Memory B cell (primary cell): ENCODE results near the gene NCOR2.
A peak's percentile ranks its signal among the peaks of the same experiment; 100 is the strongest.

Experiments used
- ATAC-seq: fragments of 150-1000 bp; cut with Tn5 transposase; 2 replicates; pipeline ENCODE4 v1.10.0; 2021; ENCODE audit warnings: low read depth, mild to moderate bottlenecking, moderate library complexity
- DNase-seq, 2 donors: peaks; one replicate each; pipeline ENCODE4 v3.0.0; 2022; ENCODE audit warnings: low spot score in 2 of 2
- H3K27ac Mint-ChIP-seq: one replicate; pipeline ENCODE4 v1.8.0; 2022; ENCODE audit warnings: mild to moderate bottlenecking, moderate library complexity, mixed read lengths
- H3K27me3 Mint-ChIP-seq: one replicate; pipeline ENCODE4 v1.8.0; 2022; ENCODE audit warnings: mixed read lengths
- H3K36me3 Mint-ChIP-seq: one replicate; pipeline ENCODE4 v1.8.0; 2022; ENCODE audit warnings: mild to moderate bottlenecking, mixed read lengths
- H3K4me1 Mint-ChIP-seq: one replicate; pipeline ENCODE4 v1.8.0; 2022; ENCODE audit warnings: mixed read lengths
- H3K4me3 Mint-ChIP-seq: one replicate; pipeline ENCODE4 v1.8.0; 2022; ENCODE audit warnings: mild to moderate bottlenecking, moderate library complexity, mixed read lengths
- H3K9me3 Mint-ChIP-seq: one replicate; pipeline ENCODE4 v1.8.0; 2022; ENCODE audit warnings: mixed read lengths

Gene NCOR2

DNA sequence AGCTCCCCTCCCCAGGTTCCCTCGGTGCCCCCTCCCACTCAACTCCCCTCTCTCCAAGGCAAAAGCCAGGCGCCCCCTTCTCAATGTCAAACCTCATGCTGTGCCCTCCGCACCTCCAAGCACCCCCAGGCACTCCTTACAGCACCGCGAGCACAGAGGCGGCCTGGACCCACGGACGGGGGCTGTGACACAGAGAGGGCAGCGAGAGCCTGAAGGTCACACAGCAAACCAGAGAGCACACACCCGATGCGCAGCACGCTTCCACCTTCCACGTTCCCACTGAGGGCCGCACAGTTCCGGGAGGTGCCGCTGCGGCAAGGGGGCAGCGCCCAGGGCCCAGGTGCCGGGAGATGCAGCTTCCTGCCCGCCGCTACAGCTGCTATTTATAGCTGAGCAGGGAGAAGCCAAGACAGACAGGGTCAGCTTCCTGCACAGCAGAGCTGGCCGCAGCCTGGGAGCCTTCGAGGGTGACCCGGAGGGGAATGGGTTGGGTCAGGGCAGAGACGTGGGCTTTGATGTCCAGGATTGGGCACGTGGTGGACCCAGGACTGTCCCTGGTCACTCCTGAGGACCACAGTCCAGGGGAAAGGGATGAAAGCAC is 12.9 kb downstream of the NCOR2 start:
- Mint-ChIP-seq H3K9me3 (peaks cover 2% of the 10 kb centered on the region), H3K4me1 (peaks cover 36% of the 10 kb centered on the region), H3K36me3 (peaks cover 4% of the 10 kb centered on the region), H3K4me3 (no peak overlapping the region), H3K27ac (no peak overlapping the region), H3K27me3 (no peaks in the 10 kb centered on the region)
- DNase-seq: no peak
- no peak for ATAC-seq

DNA sequence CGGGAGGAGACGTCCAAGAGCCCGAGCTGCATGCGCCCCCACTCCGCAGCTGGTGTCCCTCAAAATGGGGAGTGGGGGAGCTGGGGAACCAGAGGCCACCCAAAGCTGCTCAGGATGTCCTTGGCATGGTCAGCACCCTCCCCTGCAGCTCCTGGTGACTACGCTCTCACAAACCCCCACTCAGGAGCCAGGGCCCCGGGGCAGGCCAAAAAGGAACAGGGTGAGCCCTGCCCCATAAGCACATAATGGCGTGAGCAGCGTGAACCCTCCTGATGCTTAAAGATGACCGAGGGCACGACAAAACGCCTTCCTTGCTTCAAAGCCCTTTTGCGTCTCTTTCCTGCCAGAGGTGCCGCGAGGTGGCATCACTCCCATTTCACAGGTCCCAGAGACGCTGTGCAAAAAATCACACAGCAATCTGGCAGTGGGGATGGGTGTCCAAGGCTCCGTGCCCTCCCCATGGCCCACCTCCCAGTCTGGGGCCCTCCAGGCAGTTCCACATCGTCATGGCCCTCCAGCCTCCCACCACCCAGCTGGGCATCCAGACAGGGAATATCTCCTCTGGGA is 13.5 kb downstream of the NCOR2 start:
- peaks cover 1% of the 10 kb centered on the region for H3K36me3 Mint-ChIP-seq
- no peak for ATAC-seq
- H3K9me3 Mint-ChIP-seq: no peaks in the 10 kb centered on the region
- DNase-seq: no peak
- H3K4me1 Mint-ChIP-seq: peaks cover 33% of the 10 kb centered on the region
- no peak overlapping the region for H3K27ac Mint-ChIP-seq
- H3K27me3 Mint-ChIP-seq: no peaks in the 10 kb centered on the region
- H3K4me3 Mint-ChIP-seq: no peak overlapping the region

DNA sequence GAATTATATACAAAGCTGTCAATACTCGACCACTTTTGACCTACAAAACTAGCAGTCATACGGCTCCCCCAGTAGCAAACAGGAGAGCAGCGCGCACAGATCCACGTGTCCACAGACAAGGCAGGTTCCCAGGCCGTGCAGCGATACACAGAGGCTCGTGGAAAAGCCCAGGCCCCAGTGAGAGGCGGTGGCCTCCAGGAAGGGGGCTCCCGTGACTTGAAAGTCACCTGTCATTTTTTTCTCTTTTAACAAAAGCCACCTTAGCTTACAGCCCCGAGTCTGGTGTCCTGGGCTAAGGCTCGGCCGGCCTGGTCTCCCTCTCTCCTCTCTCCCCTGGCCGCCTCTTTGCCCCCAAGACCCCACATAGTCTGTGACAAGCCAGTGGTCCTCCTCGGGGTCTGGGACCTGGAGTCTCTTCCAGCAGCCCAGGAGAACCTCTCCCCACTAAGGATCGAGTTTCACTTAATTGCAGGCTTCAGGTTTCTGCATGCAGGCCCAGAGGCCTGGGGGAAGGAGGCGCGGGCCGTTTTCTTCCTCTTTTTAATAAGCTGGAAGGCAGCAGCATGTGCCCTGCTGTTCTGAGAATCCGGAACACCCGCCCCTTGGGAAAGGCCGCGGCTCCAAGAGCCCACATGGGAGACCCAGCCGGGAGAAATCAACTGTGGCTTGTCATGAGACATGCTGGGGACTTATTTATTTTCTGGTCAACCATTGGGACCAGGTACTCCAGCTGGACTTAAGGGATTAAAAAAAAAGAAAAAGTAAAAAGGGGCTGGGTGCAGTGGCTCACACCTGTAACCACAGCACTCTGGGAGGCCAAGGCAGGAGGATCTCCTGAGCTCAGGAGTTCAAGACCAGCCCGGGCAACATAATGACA is 15.9 kb downstream of the NCOR2 start:
- Mint-ChIP-seq H3K4me3 (peak overlapping the region; percentile 63), H3K36me3 (peaks cover 1% of the 10 kb centered on the region), H3K27me3 (no peaks in the 10 kb centered on the region), H3K27ac (peak overlapping the region; percentile 21), H3K9me3 (no peaks in the 10 kb centered on the region), H3K4me1 (peaks cover 40% of the 10 kb centered on the region)
- DNase-seq (no peak), ATAC-seq (peak; percentile 78)

DNA sequence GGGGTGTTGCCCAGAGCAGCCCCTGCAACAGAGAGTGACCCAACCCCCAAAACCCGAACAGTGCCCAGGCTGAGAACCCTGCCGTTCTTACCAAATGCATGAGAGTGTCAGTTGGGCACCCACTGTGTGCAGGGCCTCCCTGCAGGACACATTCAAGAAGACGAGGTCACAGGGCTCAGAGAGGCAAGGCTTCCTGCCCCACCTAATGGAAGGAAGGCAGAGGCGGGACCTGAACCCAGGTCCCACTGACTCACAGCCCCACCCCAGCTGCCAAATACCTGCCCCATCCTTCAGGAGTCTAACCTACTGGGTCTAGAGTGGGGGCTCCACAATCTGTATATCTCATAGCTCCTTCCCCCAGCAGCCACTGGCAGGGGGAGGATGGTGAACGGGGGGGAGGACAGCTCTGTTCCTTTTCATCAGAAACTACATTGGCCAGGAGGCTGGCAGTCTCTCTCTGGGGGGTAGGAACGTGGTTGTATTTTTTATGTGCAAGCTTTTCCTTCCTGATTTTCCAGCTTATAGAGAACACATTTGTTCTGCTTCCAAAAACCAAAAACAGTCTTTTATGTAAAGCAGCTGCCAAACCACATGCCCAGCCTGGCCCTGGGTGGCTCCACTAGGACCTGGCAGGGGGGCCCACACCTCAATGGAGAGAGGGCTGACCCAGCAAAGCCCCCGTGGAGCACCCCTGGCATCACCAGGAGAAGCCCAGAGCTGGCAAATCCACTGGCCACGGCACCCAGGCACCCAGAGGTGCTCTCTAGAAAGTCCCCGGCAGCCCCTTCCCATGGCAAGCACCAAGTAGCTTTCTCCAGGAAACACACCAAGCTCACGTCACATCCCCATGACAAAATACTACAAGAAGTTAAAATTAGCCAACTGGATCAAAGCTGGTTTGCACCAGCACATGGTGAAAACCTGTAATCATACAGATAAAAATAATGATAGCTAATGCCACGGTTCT is 17.0 kb downstream of the NCOR2 start:
- ATAC-seq: peak; percentile 15
- peaks cover 1% of the 10 kb centered on the region for H3K36me3 Mint-ChIP-seq
- DNase-seq: no peak
- peak overlapping the region; percentile 45 for H3K27ac Mint-ChIP-seq
- peaks cover 43% of the 10 kb centered on the region for H3K4me1 Mint-ChIP-seq
- H3K27me3 Mint-ChIP-seq: no peaks in the 10 kb centered on the region
- no peaks in the 10 kb centered on the region for H3K9me3 Mint-ChIP-seq
- H3K4me3 Mint-ChIP-seq: no peak overlapping the region

DNA sequence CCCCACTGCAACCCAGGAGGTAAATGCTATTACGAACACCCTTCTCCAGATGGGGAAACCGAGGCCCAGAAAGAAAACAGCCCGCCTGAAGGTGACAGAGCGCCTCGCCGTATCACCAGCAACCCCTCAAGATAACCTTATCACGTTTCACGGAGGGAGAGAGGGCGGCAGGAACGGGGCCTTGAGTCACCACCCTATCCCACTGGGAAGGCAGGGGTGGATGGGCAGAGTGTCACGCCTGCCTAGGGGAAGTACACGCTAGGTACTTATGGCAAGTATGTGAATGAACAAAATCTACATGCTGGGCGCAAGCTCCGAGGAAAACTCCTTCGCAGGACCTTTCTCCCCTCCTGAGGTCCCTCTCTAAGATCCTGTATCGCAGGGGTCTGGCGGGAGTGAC is 17.8 kb downstream of the NCOR2 start:
- H3K36me3 Mint-ChIP-seq: peaks cover 1% of the 10 kb centered on the region
- H3K4me3 Mint-ChIP-seq: no peak overlapping the region
- peak overlapping the region; percentile 45 for H3K27ac Mint-ChIP-seq
- peaks cover 47% of the 10 kb centered on the region for H3K4me1 Mint-ChIP-seq
- ATAC-seq (no peak), DNase-seq (no peak)
- H3K9me3 Mint-ChIP-seq: no peaks in the 10 kb centered on the region
- no peaks in the 10 kb centered on the region for H3K27me3 Mint-ChIP-seq

DNA sequence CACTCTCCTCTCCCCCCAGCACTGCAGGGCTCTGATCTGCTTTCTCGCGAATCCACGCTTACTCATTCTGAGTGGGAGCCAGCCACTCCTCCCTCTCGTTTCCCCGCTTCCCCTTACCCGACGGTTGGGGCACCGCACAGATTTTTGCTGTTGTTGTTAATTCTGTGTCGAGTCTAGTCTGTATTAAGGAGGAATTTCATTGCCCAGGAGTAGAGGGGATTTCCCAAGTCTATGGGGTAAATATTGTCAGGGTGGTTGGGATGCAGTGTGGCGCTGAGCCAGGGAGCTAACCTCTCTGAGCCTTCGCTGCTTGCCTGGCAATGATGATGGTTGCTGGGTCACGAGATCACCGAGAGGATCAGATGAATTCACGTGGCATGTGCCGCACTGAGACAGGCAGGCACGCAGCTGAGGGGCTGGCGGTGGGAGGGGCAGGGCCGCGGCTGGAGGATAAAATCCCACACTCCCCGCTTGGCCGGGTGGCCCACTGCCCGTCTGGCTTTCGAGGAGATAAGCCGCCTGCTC is 18.5 kb downstream of the NCOR2 start:
- DNase-seq (no peak), ATAC-seq (no peak)
- peaks cover 45% of the 10 kb centered on the region for H3K4me1 Mint-ChIP-seq
- no peak overlapping the region for H3K4me3 Mint-ChIP-seq
- no peaks in the 10 kb centered on the region for H3K36me3 Mint-ChIP-seq
- no peaks in the 10 kb centered on the region for H3K27me3 Mint-ChIP-seq
- H3K27ac Mint-ChIP-seq: peak overlapping the region; percentile 56
- no peaks in the 10 kb centered on the region for H3K9me3 Mint-ChIP-seq

DNA sequence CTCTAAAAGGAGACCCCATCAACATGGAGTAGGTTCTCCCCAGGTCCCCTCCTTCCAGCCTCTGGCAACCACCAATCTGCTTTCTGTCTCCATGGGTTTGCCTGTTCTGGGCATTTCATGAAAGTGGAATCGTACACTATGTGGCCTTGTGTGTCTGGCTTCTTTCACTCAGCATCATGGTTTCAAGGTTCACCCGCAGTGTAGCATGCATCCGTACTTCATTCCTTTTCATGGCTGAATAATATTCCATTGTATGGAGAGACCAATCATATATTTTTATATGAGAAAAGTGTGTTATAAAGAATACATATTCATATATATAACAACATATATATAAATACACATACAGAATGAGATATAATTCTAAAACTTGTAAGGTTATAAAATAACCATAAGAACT is 19.8 kb downstream of the NCOR2 start:
- DNase-seq: no peak
- no peak overlapping the region for H3K27ac Mint-ChIP-seq

DNA sequence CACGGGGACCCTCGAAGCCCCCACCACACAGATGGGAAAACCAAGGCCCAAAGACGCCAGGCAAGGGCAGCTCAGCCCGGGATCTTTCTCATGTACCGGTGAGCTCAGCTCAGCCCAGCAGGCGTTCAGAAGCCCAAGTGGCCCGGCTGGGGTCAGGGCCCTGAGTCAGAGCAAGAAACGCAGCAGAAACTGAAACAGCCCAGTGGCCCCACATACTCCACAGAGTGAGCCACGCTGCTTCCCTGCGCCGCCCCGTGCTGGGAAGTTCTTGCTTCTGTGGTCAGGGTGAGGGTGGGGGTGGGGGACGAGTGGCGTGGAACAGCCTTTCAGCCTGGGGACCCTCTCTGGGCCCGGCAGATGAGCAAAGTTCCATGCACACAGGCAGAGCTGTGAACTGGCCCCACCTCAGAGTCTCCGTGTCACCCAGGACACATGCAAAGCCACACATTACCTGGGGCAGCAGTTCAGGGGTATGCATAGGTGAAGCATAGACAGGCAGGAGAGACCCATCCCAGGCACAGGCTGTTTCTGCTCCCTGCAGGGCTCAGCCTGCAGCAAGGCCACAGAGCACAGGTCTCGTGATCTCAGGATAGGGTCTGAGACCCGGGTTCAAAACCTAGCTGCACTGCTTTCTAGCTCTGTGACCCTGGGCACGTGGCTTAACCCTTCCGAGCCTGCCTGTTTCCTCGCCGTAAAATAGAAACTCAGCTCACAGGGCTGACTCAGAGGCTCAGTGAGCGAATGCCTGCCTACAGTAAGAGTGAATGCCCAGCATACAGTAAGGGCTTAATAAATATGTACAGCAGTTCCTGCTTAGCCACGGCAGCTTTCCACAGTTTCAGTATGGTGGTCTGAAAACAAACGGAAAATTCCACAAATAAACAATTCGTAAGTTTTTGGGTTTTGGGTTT is 21.6 kb downstream of the NCOR2 start:
- peak overlapping the region; percentile 64 for H3K4me3 Mint-ChIP-seq

More for the DNA sequence above, 19.8 kb downstream of the NCOR2 start:
- H3K4me3 Mint-ChIP-seq: no peak overlapping the region
- peaks cover 45% of the 10 kb centered on the region for H3K4me1 Mint-ChIP-seq
- H3K9me3 Mint-ChIP-seq: no peaks in the 10 kb centered on the region
- H3K27me3 Mint-ChIP-seq: no peaks in the 10 kb centered on the region
- H3K36me3 Mint-ChIP-seq: no peaks in the 10 kb centered on the region
- ATAC-seq: no peak

DNA sequence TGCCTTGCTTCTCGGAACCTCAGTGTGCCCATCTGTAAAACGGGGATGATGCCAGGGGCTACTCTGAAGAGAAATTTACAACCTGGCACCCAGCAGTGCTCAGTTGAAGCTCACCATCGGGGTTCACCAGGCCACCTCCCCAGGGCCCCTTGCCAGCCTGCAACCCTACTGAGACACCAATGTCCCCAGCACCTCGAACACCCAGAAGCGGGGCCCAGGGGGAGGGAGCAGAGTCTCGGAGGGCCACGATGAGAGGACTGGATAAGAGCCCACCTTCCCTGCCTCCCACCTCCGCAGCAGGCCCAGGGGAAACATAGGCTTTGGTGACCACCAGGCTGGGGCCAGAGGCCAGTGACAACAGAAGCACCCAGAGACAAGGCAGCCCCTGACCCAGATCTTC is 22.4 kb downstream of the NCOR2 start:
- ATAC-seq (no peak), DNase-seq (no peak)
- Mint-ChIP-seq H3K4me3 (no peak overlapping the region), H3K9me3 (no peaks in the 10 kb centered on the region), H3K27me3 (no peaks in the 10 kb centered on the region), H3K4me1 (peaks cover 32% of the 10 kb centered on the region), H3K27ac (peak overlapping the region; percentile 92), H3K36me3 (no peaks in the 10 kb centered on the region)

More for the DNA sequence above, 21.6 kb downstream of the NCOR2 start:
- peak; percentile 54 for ATAC-seq
- DNase-seq: no peak
- Mint-ChIP-seq H3K36me3 (no peaks in the 10 kb centered on the region), H3K4me1 (peaks cover 36% of the 10 kb centered on the region), H3K9me3 (no peaks in the 10 kb centered on the region), H3K27ac (peak overlapping the region; percentile 92), H3K27me3 (no peaks in the 10 kb centered on the region)

DNA sequence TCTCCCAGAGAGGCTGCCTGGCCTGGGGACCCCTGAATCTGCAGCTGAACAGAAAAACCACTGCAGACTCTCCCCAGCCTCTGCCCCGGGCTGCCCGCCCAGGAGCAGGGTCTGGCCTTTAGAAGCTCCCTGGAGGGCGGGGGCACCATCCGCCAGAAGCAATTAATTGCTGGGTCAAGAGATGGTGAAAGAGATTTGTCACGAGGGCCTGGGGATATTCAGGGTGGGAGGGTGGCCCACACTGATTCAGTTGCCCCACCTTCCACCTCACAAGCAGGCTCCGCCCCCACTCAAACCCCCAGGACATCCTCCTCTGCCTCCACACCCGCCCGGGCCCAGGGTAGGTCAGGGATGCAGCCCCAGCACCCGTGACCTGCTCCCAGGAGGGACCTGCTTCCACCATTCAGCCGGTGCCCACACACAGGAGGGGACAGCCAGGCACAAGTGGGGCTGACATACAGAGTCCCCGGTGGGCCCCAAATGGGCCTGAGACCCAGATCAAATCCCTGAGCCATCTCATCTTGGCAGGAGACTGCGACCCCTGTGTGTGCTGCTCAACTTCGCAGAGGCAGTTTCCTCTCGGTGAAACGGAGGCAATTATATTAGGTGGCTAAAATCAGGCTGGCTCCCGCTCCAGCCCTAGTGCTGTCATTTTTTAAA is 23.0 kb downstream of the NCOR2 start:
- no peak for ATAC-seq
- H3K4me1 Mint-ChIP-seq: peaks cover 33% of the 10 kb centered on the region
- peak overlapping the region; percentile 92 for H3K27ac Mint-ChIP-seq
- H3K36me3 Mint-ChIP-seq: no peaks in the 10 kb centered on the region
- no peaks in the 10 kb centered on the region for H3K9me3 Mint-ChIP-seq
- DNase-seq: no peak
- no peaks in the 10 kb centered on the region for H3K27me3 Mint-ChIP-seq
- H3K4me3 Mint-ChIP-seq: no peak overlapping the region

DNA sequence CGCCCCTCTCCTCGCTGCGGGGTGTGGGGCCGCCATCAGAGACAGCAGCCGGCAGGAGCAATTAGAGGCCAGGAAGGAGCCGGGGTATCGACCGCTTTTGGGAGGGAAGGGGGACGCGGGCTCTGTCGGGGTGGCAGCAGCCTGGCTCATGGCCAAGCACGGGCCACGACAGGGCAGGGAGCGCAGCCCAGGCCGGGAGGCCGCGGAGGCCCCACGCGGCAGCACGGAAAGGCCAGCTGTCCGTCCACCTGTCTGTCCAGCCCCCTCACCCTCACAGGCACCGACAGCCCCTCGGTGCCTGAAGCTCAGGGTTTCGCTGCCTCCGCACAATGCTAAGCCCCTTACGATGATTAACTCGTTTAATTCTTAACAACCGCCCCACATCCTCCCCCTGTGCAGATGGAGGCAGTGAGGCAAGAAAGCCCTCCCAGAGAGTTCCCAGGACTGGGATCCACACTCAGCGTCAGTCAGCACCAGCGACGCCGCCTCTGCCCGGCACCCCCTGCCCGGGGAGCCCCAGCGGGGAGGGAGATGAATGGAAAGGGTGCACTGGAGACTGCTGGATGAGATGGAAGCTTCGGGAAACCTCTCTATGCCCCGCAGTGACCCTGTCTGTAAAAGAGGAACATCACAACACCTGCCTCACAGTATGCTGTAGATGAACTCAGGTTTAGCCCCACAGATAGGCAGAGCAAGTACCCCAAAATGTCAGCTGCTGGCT is 23.7 kb downstream of the NCOR2 start:
- Mint-ChIP-seq H3K4me1 (peaks cover 36% of the 10 kb centered on the region), H3K4me3 (peak overlapping the region; percentile 43), H3K9me3 (no peaks in the 10 kb centered on the region), H3K36me3 (peaks cover 2% of the 10 kb centered on the region), H3K27me3 (no peaks in the 10 kb centered on the region), H3K27ac (peak overlapping the region; percentile 92)
- ATAC-seq (peak; percentile 65), DNase-seq (peak; percentile 25 to 43)
